ENCODE results near the gene HERC3. TPM values are rescaled to one million over a fixed set of nuclear protein-coding genes. Genes with fewer than 3 reads are reported as not detected.

Gene HERC3
- total and polyA plus RNA-seq, 2 of the 13 experiments (the other 11 are each of a cell fraction or from before 2014, with no cell fraction given), result 3.8 to 6.2 TPM

- no peak for TF ChIP-seq DMTF1 (CRISPR knock-in tag; IDR thresholded peaks at IDR 0.05)
- TF ChIP-seq ZC3H13 (CRISPR knock-in tag; IDR thresholded peaks at IDR 0.05), result no peak
- no peak for TF ChIP-seq ZNF407 (CRISPR knock-in tag; IDR thresholded peaks at IDR 0.05; ENCODE audit: not compliant biosample characterization)
Observed at GRCh38 chr4:88575186-88575585, 17.1 kb upstream of the HERC3 start (continued).
